Endodermal cell (in vitro differentiated cells): ENCODE measurements around the gene CELF4. TPM values are rescaled to one million over a fixed set of nuclear protein-coding genes. Genes with fewer than 3 reads are reported as not detected.
A peak's percentile ranks its signal among the peaks of the same experiment; 100 is the strongest.

Source experiments
- DNase-seq: peaks from one replicate; pipeline ENCODE4 v3.0.0-alpha.2; 2017
- H3K27ac ChIP-seq: 2 replicates; pipeline ENCODE4 v1.5.1; 2013; ENCODE audit warnings: mild to moderate bottlenecking, low read depth, low read length, moderate library complexity
- H3K27me3 ChIP-seq: 2 replicates; pipeline ENCODE4 v1.6.1; 2013; ENCODE audit warnings: mild to moderate bottlenecking, low read length, moderate library complexity; ENCODE audit not compliant: insufficient read depth, control insufficient read depth, poor library complexity, severe bottlenecking
- H3K36me3 ChIP-seq: 2 replicates; pipeline ENCODE4 v1.7.0; 2013; ENCODE audit warnings: mild to moderate bottlenecking, low read length, moderate library complexity; ENCODE audit not compliant: control insufficient read depth, insufficient read depth
- H3K4me1 ChIP-seq: one replicate; pipeline ENCODE4 v1.7.0; 2013; ENCODE audit warnings: low read length; ENCODE audit not compliant: control insufficient read depth, insufficient read depth
- H3K4me3 ChIP-seq: 2 replicates; pipeline ENCODE4 v1.5.1; 2013; ENCODE audit warnings: mild to moderate bottlenecking, low read length, moderate library complexity
- H3K9ac ChIP-seq: 2 replicates; pipeline ENCODE4 v1.6.1; 2013; ENCODE audit warnings: mild to moderate bottlenecking, low read length, moderate library complexity; ENCODE audit not compliant: poor library complexity, severe bottlenecking; ENCODE audit errors: extremely low read depth
- H3K9me3 ChIP-seq: 2 replicates; pipeline ENCODE4 v1.6.1; 2013; ENCODE audit warnings: mild to moderate bottlenecking, low read length, moderate library complexity; ENCODE audit not compliant: control insufficient read depth
- H3K27ac Mint-ChIP-seq: 2 replicates; pipeline ENCODE4 v1.8.0; 2020; ENCODE audit warnings: mixed read lengths
- H3K27me3 Mint-ChIP-seq: 2 replicates; pipeline ENCODE4 v1.8.0; 2021; ENCODE audit warnings: mild to moderate bottlenecking, mixed read lengths; ENCODE audit not compliant: insufficient read depth
- H3K36me3 Mint-ChIP-seq: 2 replicates; pipeline ENCODE4 v1.8.0; 2020; ENCODE audit warnings: low read depth, mixed read lengths
- H3K4me1 Mint-ChIP-seq: 2 replicates; pipeline ENCODE4 v1.8.0; 2020; ENCODE audit warnings: mixed read lengths
- H3K4me3 Mint-ChIP-seq: 2 replicates; pipeline ENCODE4 v1.8.0; 2020; ENCODE audit warnings: mild to moderate bottlenecking, moderate library complexity, mixed read lengths
- H3K9me3 Mint-ChIP-seq: 2 replicates; pipeline ENCODE4 v1.8.0; 2020; ENCODE audit warnings: mild to moderate bottlenecking, mixed read lengths
- CTCF ChIP-seq: fragments of 200-600 bp; sonication (generic); conservative IDR thresholded peaks from 2 replicates; pipeline ENCODE4 v1.5.0; 2021; ENCODE audit warnings: antibody characterized with exemption, mild to moderate bottlenecking
- WGBS, 2 experiments: methylation state at CpG; one replicate each; pipeline versions ENCODE4 v1.1.5 to v1.1.7; 2013; ENCODE audit warnings: missing lambda C conversion rate in 2 of 2, mixed read lengths in 1 of 2; ENCODE audit not compliant: insufficient coverage in 1 of 2, insufficient read length in 1 of 2; 5-methylcytosine and 5-hydroxymethylcytosine counted together
- total RNA-seq, 2 donors: library from RNA; stranded (reverse); fragmentation: NEBNext Ultra II Directional in 1 of 2; extraction: Animal tissue kit (Norgen Biotek cat#: 25700) in 1 of 2; gene quantifications; 2 replicates in 1 of 2; 3 replicates in 1 of 2; pipeline ENCODE4 v1.2.1, GENCODE V29; 2021

Gene CELF4
- total RNA-seq, 2 donors from 2014 or later = 5.7 to 6.7 TPM

- H3K27ac ChIP-seq = no peak overlapping the region
- no peak for TF ChIP-seq CTCF
- no peak overlapping the region for H3K4me3 ChIP-seq
- Mint-ChIP-seq H3K9me3 (no peaks in the 10 kb centered on the region), H3K27ac (no peak overlapping the region), H3K4me1 (peaks cover 28% of the 10 kb centered on the region), H3K36me3 (no peaks in the 10 kb centered on the region), H3K27me3 (peaks cover 45% of the 10 kb centered on the region), H3K4me3 (no peak overlapping the region)
- H3K27me3 ChIP-seq = peaks cover 46% of the 10 kb centered on the region
- H3K9ac ChIP-seq = no peak overlapping the region
- H3K9me3 ChIP-seq = no peaks in the 10 kb centered on the region
- 35 to 52% methylated on average over 4 to 12 of the region's 12 CpGs for WGBS, 2 experiments
- DNase-seq = peak; percentile 82
- no peaks in the 10 kb centered on the region for H3K4me1 ChIP-seq
- H3K36me3 ChIP-seq = no peaks in the 10 kb centered on the region
Observed at GRCh38 chr18:37483221-37483971, 82.2 kb downstream of the CELF4 start.

- Histone ChIP-seq H3K4me3 (no peak overlapping the region), H3K9me3 (no peaks in the 10 kb centered on the region), H3K9ac (no peak overlapping the region), H3K27me3 (peaks cover 36% of the 10 kb centered on the region), H3K27ac (no peak overlapping the region), H3K36me3 (no peaks in the 10 kb centered on the region), H3K4me1 (no peaks in the 10 kb centered on the region)
- Mint-ChIP-seq H3K4me1 (peaks cover 28% of the 10 kb centered on the region), H3K27ac (no peak overlapping the region), H3K27me3 (peaks cover 35% of the 10 kb centered on the region), H3K36me3 (no peaks in the 10 kb centered on the region), H3K4me3 (no peak overlapping the region), H3K9me3 (no peaks in the 10 kb centered on the region)
- DNase-seq = no peak
- no peak for TF ChIP-seq CTCF
- 86 to 99% methylated on average over 1 to 2 of the region's 3 CpGs for WGBS, 2 experiments
Observed at GRCh38 chr18:37482433-37482832, 83.2 kb downstream of the CELF4 start.

- H3K9me3 ChIP-seq = no peaks in the 10 kb centered on the region
- H3K4me3 Mint-ChIP-seq = no peak overlapping the region
- DNase-seq = no peak
- H3K27ac Mint-ChIP-seq = no peak overlapping the region
- peaks cover 31% of the 10 kb centered on the region for H3K27me3 Mint-ChIP-seq
- peaks cover 28% of the 10 kb centered on the region for H3K4me1 Mint-ChIP-seq
- H3K4me3 ChIP-seq = no peak overlapping the region
- no peaks in the 10 kb centered on the region for H3K4me1 ChIP-seq
- H3K27ac ChIP-seq = no peak overlapping the region
- WGBS, 2 experiments = 84 to 88% methylated on average over 1 to 3 of the region's 3 CpGs
- H3K36me3 ChIP-seq = no peaks in the 10 kb centered on the region
- no peaks in the 10 kb centered on the region for H3K9me3 Mint-ChIP-seq
- H3K36me3 Mint-ChIP-seq = no peaks in the 10 kb centered on the region
- H3K9ac ChIP-seq = no peak overlapping the region
- no peak for TF ChIP-seq CTCF
- peaks cover 32% of the 10 kb centered on the region for H3K27me3 ChIP-seq
Observed at GRCh38 chr18:37482002-37482401, 83.6 kb downstream of the CELF4 start.
